PC-3 (cell line): ENCODE measurements around the gene ATF7.

Experiments used
- CTCF ChIP-seq: fragments of 300-600 bp; sonication (generic); conservative IDR thresholded peaks from 2 replicates; pipeline ENCODE4 v1.5.1; 2017; ENCODE audit warnings: antibody characterized with exemption, low read depth, mild to moderate bottlenecking, low read length
- EZH2 ChIP-seq: fragments of 300-600 bp; sonication (generic); IDR thresholded peaks from one replicate; pipeline ENCODE4 v1.6.1; 2017; ENCODE audit warnings: antibody characterized with exemption, mild to moderate bottlenecking, low read length; ENCODE audit not compliant: unreplicated experiment
- EZH2phosphoT487 ChIP-seq: fragments of 300-600 bp; sonication (generic); IDR thresholded peaks from 2 replicates; pipeline ENCODE4 v1.6.1; 2018; ENCODE audit warnings: mild to moderate bottlenecking, antibody characterized with exemption, low read length, borderline replicate concordance

GRCh38 chr12:53568809-53569557, 57.2 kb downstream of the ATF7 start:
- TF ChIP-seq CTCF (no peak), EZH2 (no peak), EZH2phosphoT487 (no peak)
